IPS-11a (cell line): Measurements from ENCODE around the gene STYK1.
A peak's percentile ranks its signal among the peaks of the same experiment; 100 is the strongest.

Experiments used
- H3K4me3 ChIP-seq: one replicate; pipeline ENCODE4 v1.5.1; 2013; ENCODE audit warnings: low read depth, low read length, control low read depth

STYK1 gene

GRCh38 chr12:10673659-10674384 lies at the start of gene STYK1:
Gene STYK1, minus strand, starts transcription at chr12:10674052. Its CDS starts 39,434 bp downstream, at chr12:10634618.
- peak within 1 kb of the TSS; percentile 74 for H3K4me3 ChIP-seq

GRCh38 chr12:10722905-10723746 lies 49.3 kb upstream of the STYK1 start, which contains the start of gene YBX3:
Gene YBX3, minus strand, starts transcription at chr12:10723323. Its CDS starts 212 bp downstream, at chr12:10723111.
- H3K4me3 ChIP-seq = peak within 1 kb of the TSS; percentile 96

GRCh38 chr12:10722502-10722904 lies 48.7 kb upstream of the STYK1 start:
- peak overlapping the region; percentile 96 for H3K4me3 ChIP-seq

- H3K4me3 ChIP-seq = peak overlapping the region; percentile 96
Measured at GRCh38 chr12:10721651-10722501, 48.0 kb upstream of the STYK1 start.

GRCh38 chr12:10720974-10721650 lies 47.3 kb upstream of the STYK1 start:
- H3K4me3 ChIP-seq = peak overlapping the region; percentile 96

GRCh38 chr12:10719482-10719881 lies 45.6 kb upstream of the STYK1 start:
- H3K4me3 ChIP-seq = no peak overlapping the region

- no peak overlapping the region for H3K4me3 ChIP-seq
Measured at GRCh38 chr12:10718279-10718821, 44.5 kb upstream of the STYK1 start.

GRCh38 chr12:10717410-10717809 lies 43.6 kb upstream of the STYK1 start:
- no peak overlapping the region for H3K4me3 ChIP-seq

- no peak overlapping the region for H3K4me3 ChIP-seq
Measured at GRCh38 chr12:10716704-10717315, 43.0 kb upstream of the STYK1 start.

GRCh38 chr12:10716277-10716676 lies 42.4 kb upstream of the STYK1 start:
- no peak overlapping the region for H3K4me3 ChIP-seq

GRCh38 chr12:10715491-10715890 lies 41.6 kb upstream of the STYK1 start:
- no peak overlapping the region for H3K4me3 ChIP-seq

- H3K4me3 ChIP-seq = no peak overlapping the region
Measured at GRCh38 chr12:10709808-10710207, 36.0 kb upstream of the STYK1 start.

- no peak overlapping the region for H3K4me3 ChIP-seq
Measured at GRCh38 chr12:10708862-10709261, 35.0 kb upstream of the STYK1 start.

GRCh38 chr12:10705655-10706054 lies 31.8 kb upstream of the STYK1 start:
- H3K4me3 ChIP-seq = no peak overlapping the region

- H3K4me3 ChIP-seq = no peak overlapping the region
Measured at GRCh38 chr12:10701843-10702242, 28.0 kb upstream of the STYK1 start.

GRCh38 chr12:10701131-10701681 lies 27.4 kb upstream of the STYK1 start:
- H3K4me3 ChIP-seq = no peak overlapping the region

- H3K4me3 ChIP-seq = no peak overlapping the region
Measured at GRCh38 chr12:10700581-10700980, 26.7 kb upstream of the STYK1 start.

GRCh38 chr12:10697862-10698261 lies 24.0 kb upstream of the STYK1 start:
- H3K4me3 ChIP-seq = no peak overlapping the region

GRCh38 chr12:10697156-10697555 lies 23.3 kb upstream of the STYK1 start:
- no peak overlapping the region for H3K4me3 ChIP-seq
